ENCODE measurements around the gene VKORC1L1.
"Not testable (repeated sequence)": the region's sequence is repeated elsewhere in the genome, so short reads cannot be mapped to it uniquely, and the experiment has no call there.

Gene VKORC1L1

GRCh38 chr7:65853892-65854291 is 19.0 kb upstream of the VKORC1L1 start:
- H3K27me3 ChIP-seq (replicated peaks; ENCODE audit: control insufficient read depth, insufficient read depth, low read length, poor library complexity, severe bottlenecking); H3K36me3 ChIP-seq (ENCODE audit: control insufficient read depth, insufficient read depth, low read length); DNase-seq; H3K4me1 ChIP-seq (ENCODE audit: control insufficient read depth, insufficient read depth, low read length, poor library complexity, severe bottlenecking); H3K27ac ChIP-seq (ENCODE audit: insufficient read depth, low read length, poor library complexity, severe bottlenecking); H3K9me3 ChIP-seq (ENCODE audit: control insufficient read depth, low read length); H3K4me3 ChIP-seq (ENCODE audit: insufficient read depth, low read depth, low read length, poor library complexity, severe bottlenecking): not testable (repeated sequence)

- not testable (repeated sequence) for H3K4me1 ChIP-seq (ENCODE audit: control insufficient read depth, insufficient read depth, low read length, poor library complexity, severe bottlenecking); H3K27ac ChIP-seq (ENCODE audit: insufficient read depth, low read length, poor library complexity, severe bottlenecking); H3K36me3 ChIP-seq (ENCODE audit: control insufficient read depth, insufficient read depth, low read length); H3K27me3 ChIP-seq (replicated peaks; ENCODE audit: control insufficient read depth, insufficient read depth, low read length, poor library complexity, severe bottlenecking); DNase-seq; H3K9me3 ChIP-seq (ENCODE audit: control insufficient read depth, low read length); H3K4me3 ChIP-seq (ENCODE audit: insufficient read depth, low read depth, low read length, poor library complexity, severe bottlenecking)
These were observed 15.5 kb upstream of the VKORC1L1 start for GRCh38 chr7:65857321-65857894.

GRCh38 chr7:65858660-65859059 is 14.2 kb upstream of the VKORC1L1 start:
- not testable (repeated sequence) for H3K9me3 ChIP-seq (ENCODE audit: control insufficient read depth, low read length); DNase-seq; H3K36me3 ChIP-seq (ENCODE audit: control insufficient read depth, insufficient read depth, low read length); H3K27ac ChIP-seq (ENCODE audit: insufficient read depth, low read length, poor library complexity, severe bottlenecking); H3K27me3 ChIP-seq (replicated peaks; ENCODE audit: control insufficient read depth, insufficient read depth, low read length, poor library complexity, severe bottlenecking); H3K4me3 ChIP-seq (ENCODE audit: insufficient read depth, low read depth, low read length, poor library complexity, severe bottlenecking); H3K4me1 ChIP-seq (ENCODE audit: control insufficient read depth, insufficient read depth, low read length, poor library complexity, severe bottlenecking)

- not testable (repeated sequence) for H3K27ac ChIP-seq (ENCODE audit: insufficient read depth, low read length, poor library complexity, severe bottlenecking); H3K4me1 ChIP-seq (ENCODE audit: control insufficient read depth, insufficient read depth, low read length, poor library complexity, severe bottlenecking); H3K27me3 ChIP-seq (replicated peaks; ENCODE audit: control insufficient read depth, insufficient read depth, low read length, poor library complexity, severe bottlenecking); H3K36me3 ChIP-seq (ENCODE audit: control insufficient read depth, insufficient read depth, low read length); H3K9me3 ChIP-seq (ENCODE audit: control insufficient read depth, low read length); DNase-seq; H3K4me3 ChIP-seq (ENCODE audit: insufficient read depth, low read depth, low read length, poor library complexity, severe bottlenecking)
These were observed 6.6 kb upstream of the VKORC1L1 start for GRCh38 chr7:65866244-65866643.

GRCh38 chr7:65867681-65868080 is 5.2 kb upstream of the VKORC1L1 start:
- H3K4me1 ChIP-seq (ENCODE audit: control insufficient read depth, insufficient read depth, low read length, poor library complexity, severe bottlenecking); DNase-seq; H3K4me3 ChIP-seq (ENCODE audit: insufficient read depth, low read depth, low read length, poor library complexity, severe bottlenecking); H3K9me3 ChIP-seq (ENCODE audit: control insufficient read depth, low read length); H3K27ac ChIP-seq (ENCODE audit: insufficient read depth, low read length, poor library complexity, severe bottlenecking); H3K36me3 ChIP-seq (ENCODE audit: control insufficient read depth, insufficient read depth, low read length); H3K27me3 ChIP-seq (replicated peaks; ENCODE audit: control insufficient read depth, insufficient read depth, low read length, poor library complexity, severe bottlenecking): not testable (repeated sequence)

- not testable (repeated sequence) for H3K27ac ChIP-seq (ENCODE audit: insufficient read depth, low read length, poor library complexity, severe bottlenecking); H3K4me1 ChIP-seq (ENCODE audit: control insufficient read depth, insufficient read depth, low read length, poor library complexity, severe bottlenecking); H3K27me3 ChIP-seq (replicated peaks; ENCODE audit: control insufficient read depth, insufficient read depth, low read length, poor library complexity, severe bottlenecking); H3K36me3 ChIP-seq (ENCODE audit: control insufficient read depth, insufficient read depth, low read length); H3K4me3 ChIP-seq (ENCODE audit: insufficient read depth, low read depth, low read length, poor library complexity, severe bottlenecking); DNase-seq; H3K9me3 ChIP-seq (ENCODE audit: control insufficient read depth, low read length)
These were observed 3.6 kb upstream of the VKORC1L1 start for GRCh38 chr7:65869312-65869711.

- not testable (repeated sequence) for DNase-seq; H3K4me1 ChIP-seq (ENCODE audit: control insufficient read depth, insufficient read depth, low read length, poor library complexity, severe bottlenecking); H3K9me3 ChIP-seq (ENCODE audit: control insufficient read depth, low read length); H3K27ac ChIP-seq (ENCODE audit: insufficient read depth, low read length, poor library complexity, severe bottlenecking); H3K4me3 ChIP-seq (ENCODE audit: insufficient read depth, low read depth, low read length, poor library complexity, severe bottlenecking); H3K27me3 ChIP-seq (replicated peaks; ENCODE audit: control insufficient read depth, insufficient read depth, low read length, poor library complexity, severe bottlenecking); H3K36me3 ChIP-seq (ENCODE audit: control insufficient read depth, insufficient read depth, low read length)
These were observed 1.4 kb upstream of the VKORC1L1 start for GRCh38 chr7:65871451-65871850.

- not testable (repeated sequence) for H3K4me1 ChIP-seq (ENCODE audit: control insufficient read depth, insufficient read depth, low read length, poor library complexity, severe bottlenecking); H3K27me3 ChIP-seq (replicated peaks; ENCODE audit: control insufficient read depth, insufficient read depth, low read length, poor library complexity, severe bottlenecking); H3K9me3 ChIP-seq (ENCODE audit: control insufficient read depth, low read length); H3K36me3 ChIP-seq (ENCODE audit: control insufficient read depth, insufficient read depth, low read length)
- Histone ChIP-seq H3K27ac (ENCODE audit: insufficient read depth, low read length, poor library complexity, severe bottlenecking) (peak overlapping the region; percentile 48), H3K4me3 (ENCODE audit: insufficient read depth, low read depth, low read length, poor library complexity, severe bottlenecking) (peak overlapping the region; percentile 65)
- DNase-seq: peak in 1 of 3 donors; percentile 1
These were observed 814 bp downstream of the VKORC1L1 start for GRCh38 chr7:65873582-65874193.

GRCh38 chr7:65875715-65876114 is 2.8 kb downstream of the VKORC1L1 start:
- not testable (repeated sequence) for H3K9me3 ChIP-seq (ENCODE audit: control insufficient read depth, low read length); H3K27ac ChIP-seq (ENCODE audit: insufficient read depth, low read length, poor library complexity, severe bottlenecking); DNase-seq; H3K36me3 ChIP-seq (ENCODE audit: control insufficient read depth, insufficient read depth, low read length); H3K4me1 ChIP-seq (ENCODE audit: control insufficient read depth, insufficient read depth, low read length, poor library complexity, severe bottlenecking); H3K4me3 ChIP-seq (ENCODE audit: insufficient read depth, low read depth, low read length, poor library complexity, severe bottlenecking); H3K27me3 ChIP-seq (replicated peaks; ENCODE audit: control insufficient read depth, insufficient read depth, low read length, poor library complexity, severe bottlenecking)

- not testable (repeated sequence) for DNase-seq; H3K27me3 ChIP-seq (replicated peaks; ENCODE audit: control insufficient read depth, insufficient read depth, low read length, poor library complexity, severe bottlenecking); H3K27ac ChIP-seq (ENCODE audit: insufficient read depth, low read length, poor library complexity, severe bottlenecking); H3K4me3 ChIP-seq (ENCODE audit: insufficient read depth, low read depth, low read length, poor library complexity, severe bottlenecking); H3K4me1 ChIP-seq (ENCODE audit: control insufficient read depth, insufficient read depth, low read length, poor library complexity, severe bottlenecking); H3K36me3 ChIP-seq (ENCODE audit: control insufficient read depth, insufficient read depth, low read length); H3K9me3 ChIP-seq (ENCODE audit: control insufficient read depth, low read length)
These were observed 6.6 kb downstream of the VKORC1L1 start for GRCh38 chr7:65879292-65880153.

All from effector memory CD4-positive, alpha-beta T cell (primary cell).